ENCODE measurements around the gene AAR2.

DNA sequence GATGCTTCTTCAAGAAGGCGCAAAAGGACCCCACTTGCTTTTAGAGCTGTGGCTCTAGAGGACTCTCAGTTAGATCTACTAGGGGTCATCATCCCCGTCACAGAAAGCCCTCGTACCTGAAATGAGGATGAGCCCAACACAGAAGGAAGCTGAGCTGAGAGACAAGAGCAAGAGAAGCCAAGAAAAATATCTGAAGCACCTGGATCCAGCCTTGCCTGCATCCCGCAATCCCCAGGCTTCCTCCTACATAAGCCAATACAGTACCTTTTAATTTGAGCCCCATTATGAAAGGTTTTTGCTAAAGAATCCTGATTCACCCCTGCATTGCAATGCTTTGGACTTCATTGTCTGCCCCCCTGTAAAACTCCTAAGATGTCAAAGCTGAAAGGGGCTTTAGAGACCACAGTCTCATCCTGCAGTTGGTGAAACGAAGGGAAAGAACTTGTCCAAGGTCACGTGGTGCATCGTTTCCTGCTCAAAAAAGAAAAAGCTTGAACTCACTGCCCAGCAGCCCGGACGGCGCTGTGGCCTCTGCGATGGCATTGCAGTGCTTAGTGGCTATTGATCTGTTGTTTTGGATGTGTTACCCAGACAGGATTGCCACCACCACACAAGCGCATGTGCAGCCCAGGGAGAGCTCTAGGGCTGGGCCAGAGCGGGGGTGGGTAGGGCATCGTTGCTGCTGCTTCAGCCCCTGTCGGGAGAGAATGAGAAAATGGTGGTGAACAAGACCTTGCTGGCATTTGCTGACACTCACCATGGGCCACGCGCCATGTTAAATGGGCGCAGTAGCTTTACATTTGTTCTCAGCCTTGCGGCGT is 28.4 kb downstream of the AAR2 start:
- no peak for TF ChIP-seq TAF1 (IDR thresholded peaks at IDR 0.05; ENCODE audit: borderline replicate concordance, low read depth, low read length)
- no peak for TF ChIP-seq POLR2A (IDR thresholded peaks at IDR 0.05; ENCODE audit: low read depth, low read length)

Data from GM12892 (cell line).